Measurements from ENCODE around the gene BAHCC1. TPM values are rescaled to one million over a fixed set of nuclear protein-coding genes. Genes with fewer than 3 reads are reported as not detected.

The BAHCC1 gene
- total and polyA plus RNA-seq, 2 of the 8 experiments (the other 6 are each of a cell fraction or from before 2014, with no cell fraction given), result 0.26 to 0.58 TPM

DNA sequence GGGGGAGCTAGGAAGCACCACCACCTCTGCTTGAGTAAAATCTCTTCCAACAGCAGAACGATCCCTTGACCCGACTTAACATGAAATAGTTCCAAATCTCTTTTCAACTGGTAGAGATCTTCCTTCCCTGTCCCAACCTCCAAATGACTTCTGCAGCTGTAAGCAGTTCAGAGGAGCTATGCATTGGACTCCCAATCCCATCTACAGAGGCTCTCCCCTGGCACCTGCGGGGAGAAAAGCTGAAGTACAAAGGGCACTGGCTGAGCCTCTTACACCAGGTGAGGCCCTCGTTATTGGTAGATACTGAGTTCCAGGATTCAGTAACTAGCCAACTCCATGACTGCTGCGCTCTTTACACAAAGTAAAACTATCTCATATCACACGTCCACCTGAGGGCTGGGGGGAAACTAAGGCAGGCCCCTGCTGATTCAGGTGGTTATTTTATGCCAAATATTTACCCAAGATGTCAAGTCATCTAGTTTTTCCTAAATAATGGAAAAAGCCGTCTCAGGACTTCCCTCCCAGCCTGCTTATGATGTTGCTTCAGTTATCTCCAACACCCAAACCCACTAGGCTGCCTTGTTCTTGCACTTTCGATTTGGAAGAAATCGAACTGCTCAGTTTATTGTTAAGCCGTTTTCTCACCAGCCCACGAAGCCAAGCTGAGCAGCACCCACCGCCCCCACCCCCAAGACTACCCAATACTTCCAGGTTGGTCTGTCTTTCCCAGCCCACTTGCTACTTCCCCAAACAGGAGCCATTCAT, 114.1 kb downstream of the BAHCC1 start (continued):
- no peak for TF ChIP-seq CHD2 (IDR thresholded peaks at IDR 0.05; ENCODE audit: low read length)
- no peak for TF ChIP-seq KDM4A (IDR thresholded peaks at IDR 0.05; ENCODE audit: low read depth, low read length, severe bottlenecking)
- TF ChIP-seq CTBP2 (IDR thresholded peaks at IDR 0.05; ENCODE audit: borderline replicate concordance, insufficient read depth, insufficient read length, low read length), result no peak
- no peak for TF ChIP-seq SP2 (IDR thresholded peaks at IDR 0.05; ENCODE audit: low read length)
- TF ChIP-seq RAD21 (IDR thresholded peaks at IDR 0.05 in 1 of 2, conservative IDR thresholded peaks at IDR 0.05 in 1 of 2; ENCODE audit: low read depth in 2 of 2, low read length in 2 of 2), result no peak
- peak; percentile 29; the same call in 1 of the 2 replicates for TF ChIP-seq PHF8 (conservative IDR thresholded peaks at IDR 0.05; ENCODE audit: low read depth, low read length)
- TF ChIP-seq CREB1 (IDR thresholded peaks at IDR 0.05), result 0 out of 2 replicates have a peak, but pooled peaks have one; percentile 4
- TF ChIP-seq CBX5 (IDR thresholded peaks at IDR 0.05; ENCODE audit: low read depth, low read length), result no peak
- no peak for TF ChIP-seq TEAD4 (IDR thresholded peaks at IDR 0.05; ENCODE audit: low read depth, low read length)
- TF ChIP-seq SIRT6 (IDR thresholded peaks at IDR 0.05; ENCODE audit: low read length), result no peak

Data from H1 (cell line).